HEK293T (cell line): ENCODE data around the gene CBFA2T3.

ENCODE experiments used
- CTCF ChIA-PET: fragments of 350-600 bp; formaldehyde crosslinking; extraction: SDS; loops from one replicate; lab custom pipeline; 2021; ENCODE audit warnings: antibody characterized with exemption, inconsistent platforms; lab: Yijun Ruan, JAX
- POLR2A ChIA-PET: fragments of 350-600 bp; formaldehyde crosslinking; extraction: SDS; loops from one replicate; lab custom pipeline; 2020; ENCODE audit warnings: antibody characterized with exemption, inconsistent platforms; lab: Yijun Ruan, JAX
- DNase-seq: peaks from one replicate; pipeline ENCODE4 v3.0.0; 2012; ENCODE audit warnings: mixed read lengths; ENCODE audit errors: extremely low spot score
- ARNT ChIP-seq: fragments of 450-650 bp; IDR thresholded peaks from 2 replicates; pipeline ENCODE4 v1.6.1; 2017; ENCODE audit warnings: mild to moderate bottlenecking
- BHLHE40 ChIP-seq: fragments of 450-650 bp; IDR thresholded peaks from 2 replicates; pipeline ENCODE4 v1.6.1; 2016; ENCODE audit warnings: mild to moderate bottlenecking, moderate library complexity, borderline replicate concordance
- CTBP1 ChIP-seq: fragments of 450-650 bp; IDR thresholded peaks from 2 replicates; pipeline ENCODE4 v1.6.1; 2016; ENCODE audit warnings: borderline replicate concordance
- ELF4 ChIP-seq: fragments of 450-650 bp; IDR thresholded peaks from 2 replicates; pipeline ENCODE4 v1.6.1; 2017; ENCODE audit warnings: antibody characterized with exemption
- FOXA1 ChIP-seq: fragments of 450-650 bp; IDR thresholded peaks from 2 replicates; pipeline ENCODE4 v1.6.1; 2016; ENCODE audit warnings: mild to moderate bottlenecking
- FOXK2 ChIP-seq: fragments of 450-650 bp; IDR thresholded peaks from 2 replicates; pipeline ENCODE4 v1.6.1; 2016; ENCODE audit warnings: mild to moderate bottlenecking
- FOXM1 ChIP-seq: fragments of 450-650 bp; IDR thresholded peaks from 2 replicates; pipeline ENCODE4 v1.6.1; 2017; ENCODE audit warnings: mild to moderate bottlenecking, borderline replicate concordance
- HDGF ChIP-seq: fragments of 450-650 bp; IDR thresholded peaks from 2 replicates; pipeline ENCODE4 v1.6.1; 2017; ENCODE audit warnings: antibody characterized with exemption, borderline replicate concordance
- L3MBTL2 ChIP-seq: fragments of 450-650 bp; conservative IDR thresholded peaks from 2 replicates; pipeline ENCODE4 v1.6.1; 2016; ENCODE audit warnings: mild to moderate bottlenecking
- LEF1 ChIP-seq: fragments of 450-650 bp; IDR thresholded peaks from 2 replicates; pipeline ENCODE4 v1.6.1; 2017; ENCODE audit warnings: mild to moderate bottlenecking, borderline replicate concordance
- NFRKB ChIP-seq: fragments of 450-650 bp; IDR thresholded peaks from 2 replicates; pipeline ENCODE4 v1.6.1; 2016; ENCODE audit warnings: mild to moderate bottlenecking, moderate library complexity
- SP1 ChIP-seq: fragments of 450-650 bp; IDR thresholded peaks from 2 replicates; pipeline ENCODE4 v1.6.1; 2017
- SUZ12 ChIP-seq: fragments of 450-650 bp; IDR thresholded peaks from 2 replicates; pipeline ENCODE4 v1.6.1; 2016; ENCODE audit warnings: mild to moderate bottlenecking
- TARDBP ChIP-seq: fragments of 450-650 bp; IDR thresholded peaks from 2 replicates; pipeline ENCODE4 v1.6.1; 2016
- ZNF384 ChIP-seq: fragments of 450-650 bp; IDR thresholded peaks from 2 replicates; pipeline ENCODE4 v1.6.1; 2016
- TF ChIP-seq, protein P1 (sequence below): fragments of 450-650 bp; IDR thresholded peaks from 2 replicates; pipeline ENCODE4 v1.6.1; 2016

Gene CBFA2T3

DNA sequence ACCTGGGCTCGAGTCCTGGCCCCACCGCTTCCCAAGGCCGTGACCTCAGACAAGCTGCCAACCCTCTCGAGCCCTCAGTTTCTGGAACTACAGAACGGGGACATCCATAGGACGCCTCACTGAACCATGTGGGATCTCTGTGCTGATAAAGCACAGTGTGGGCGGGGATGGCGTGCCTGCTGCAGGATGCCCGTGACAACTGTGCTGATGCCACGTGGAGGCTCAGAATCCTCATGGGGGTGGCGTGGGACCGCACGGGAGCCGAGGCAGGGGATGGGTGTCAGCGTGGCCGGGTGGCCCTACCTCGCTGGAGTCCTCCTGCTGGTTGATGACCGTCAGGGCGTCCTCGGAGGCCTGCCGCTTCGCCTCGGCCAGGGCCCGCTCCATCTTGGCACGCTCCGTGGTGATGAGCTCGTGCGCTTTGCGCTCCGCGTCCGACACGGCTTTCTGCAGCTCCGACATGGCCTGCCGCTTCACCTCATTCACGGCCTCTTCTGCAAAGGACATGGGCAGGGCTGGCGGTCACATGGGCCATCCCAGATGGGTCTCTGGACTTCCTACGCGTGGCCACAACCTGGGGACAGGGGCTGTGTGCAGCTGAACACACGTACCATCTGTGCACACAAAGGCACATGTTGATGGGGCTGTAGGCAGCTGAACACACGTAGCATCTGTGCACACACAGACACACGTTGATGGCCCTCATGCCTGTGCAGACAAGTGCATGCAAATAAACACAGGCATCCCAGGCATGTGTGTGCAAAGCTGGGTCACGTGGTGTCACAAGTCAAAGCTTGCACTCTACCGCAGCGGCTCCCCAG lies 97.8 kb downstream of the CBFA2T3 start:
- ChIA-PET CTCF (no interaction called here), POLR2A (no interaction called here)
- DNase-seq, result no peak
- TF ChIP-seq L3MBTL2 (no peak), FOXK2 (no peak), TARDBP (no peak), CTBP1 (no peak), FOXA1 (no peak), HDGF (no peak), ZNF384 (no peak), LEF1 (no peak), BHLHE40 (no peak), NFRKB (no peak), ELF4 (no peak), SP1 (no peak), FOXM1 (no peak), ARNT (no peak)
- TF ChIP-seq, protein P1, sequence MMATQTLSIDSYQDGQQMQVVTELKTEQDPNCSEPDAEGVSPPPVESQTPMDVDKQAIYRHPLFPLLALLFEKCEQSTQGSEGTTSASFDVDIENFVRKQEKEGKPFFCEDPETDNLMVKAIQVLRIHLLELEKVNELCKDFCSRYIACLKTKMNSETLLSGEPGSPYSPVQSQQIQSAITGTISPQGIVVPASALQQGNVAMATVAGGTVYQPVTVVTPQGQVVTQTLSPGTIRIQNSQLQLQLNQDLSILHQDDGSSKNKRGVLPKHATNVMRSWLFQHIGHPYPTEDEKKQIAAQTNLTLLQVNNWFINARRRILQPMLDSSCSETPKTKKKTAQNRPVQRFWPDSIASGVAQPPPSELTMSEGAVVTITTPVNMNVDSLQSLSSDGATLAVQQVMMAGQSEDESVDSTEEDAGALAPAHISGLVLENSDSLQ, result no peak

DNA sequence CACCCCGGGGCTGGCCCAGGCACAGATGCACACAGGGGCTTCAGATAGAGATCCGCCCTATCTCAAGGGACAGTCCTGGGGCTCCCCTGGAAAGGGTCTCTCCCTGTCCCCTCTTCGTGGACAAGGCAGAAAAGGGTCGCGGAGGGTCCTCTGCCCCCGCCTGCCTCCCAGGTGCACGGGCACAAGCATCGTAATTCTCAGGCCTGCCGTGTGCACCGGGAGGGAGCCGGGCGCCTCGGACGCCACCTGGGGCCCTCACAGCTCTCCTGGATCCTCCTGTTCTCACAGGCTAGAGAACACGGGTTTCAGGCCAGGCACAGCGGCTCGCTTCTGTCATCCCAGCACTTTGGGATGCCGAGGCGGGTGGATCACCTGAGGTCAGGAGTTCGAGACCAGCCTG lies 98.7 kb downstream of the CBFA2T3 start:
- POLR2A ChIA-PET, result no interaction called here
- no peak for DNase-seq
- TF ChIP-seq ELF4, result no peak
- TF ChIP-seq FOXM1, result no peak
- TF ChIP-seq BHLHE40, result no peak
- TF ChIP-seq L3MBTL2, result no peak
- no peak for TF ChIP-seq SP1
- no peak for TF ChIP-seq ZNF384
- CTCF ChIA-PET, result no interaction called here

DNA sequence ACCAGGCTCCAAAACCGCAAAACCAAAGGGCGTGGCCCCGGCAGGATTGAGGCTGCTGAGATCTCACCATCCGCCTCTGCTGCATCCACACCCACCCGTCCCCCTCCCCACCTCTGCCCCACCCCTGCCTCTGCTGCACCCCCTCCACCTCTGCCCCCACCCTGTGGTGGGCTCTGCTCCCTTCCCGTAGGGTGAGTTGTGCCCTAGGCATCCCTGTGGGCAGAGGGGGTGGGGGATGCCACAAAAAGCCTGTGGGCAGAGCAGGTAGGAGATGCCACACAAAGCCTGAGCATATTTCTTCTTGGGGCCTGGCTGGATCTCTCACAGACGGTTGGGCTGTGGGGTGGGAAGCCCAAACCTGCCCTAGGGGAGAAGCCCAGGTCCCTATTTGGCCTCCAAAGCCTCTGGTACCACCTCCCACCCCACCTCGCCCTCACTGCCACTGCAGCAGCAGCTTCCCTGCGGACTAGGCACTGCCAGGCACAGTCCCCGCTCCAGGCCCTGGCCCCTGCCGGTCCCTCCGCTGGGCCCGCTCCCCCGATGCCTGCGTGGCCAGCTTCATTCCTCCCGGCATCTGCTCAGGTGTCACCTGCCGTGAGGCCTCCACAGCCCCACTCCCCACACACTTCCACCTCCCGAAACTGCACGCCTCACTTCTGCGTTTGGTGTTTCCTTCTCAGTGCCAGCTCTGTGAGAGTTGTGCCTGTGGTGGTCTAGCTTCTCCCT lies 99.3 kb downstream of the CBFA2T3 start:
- no peak for TF ChIP-seq ARNT
- no peak for TF ChIP-seq TARDBP
- TF ChIP-seq HDGF, result no peak
- no peak for TF ChIP-seq CTBP1
- no peak for TF ChIP-seq SUZ12
- no peak for TF ChIP-seq L3MBTL2
- no peak for TF ChIP-seq FOXA1
- no peak for TF ChIP-seq SP1
- TF ChIP-seq LEF1, result no peak
- TF ChIP-seq ELF4, result no peak
- TF ChIP-seq, protein P1, result no peak
- no peak for TF ChIP-seq FOXK2
- no peak for TF ChIP-seq BHLHE40
- TF ChIP-seq NFRKB, result no peak
- no peak for TF ChIP-seq ZNF384
- TF ChIP-seq FOXM1, result no peak
- DNase-seq, result no peak
- CTCF ChIA-PET, result no interaction called here
- POLR2A ChIA-PET, result no interaction called here

DNA sequence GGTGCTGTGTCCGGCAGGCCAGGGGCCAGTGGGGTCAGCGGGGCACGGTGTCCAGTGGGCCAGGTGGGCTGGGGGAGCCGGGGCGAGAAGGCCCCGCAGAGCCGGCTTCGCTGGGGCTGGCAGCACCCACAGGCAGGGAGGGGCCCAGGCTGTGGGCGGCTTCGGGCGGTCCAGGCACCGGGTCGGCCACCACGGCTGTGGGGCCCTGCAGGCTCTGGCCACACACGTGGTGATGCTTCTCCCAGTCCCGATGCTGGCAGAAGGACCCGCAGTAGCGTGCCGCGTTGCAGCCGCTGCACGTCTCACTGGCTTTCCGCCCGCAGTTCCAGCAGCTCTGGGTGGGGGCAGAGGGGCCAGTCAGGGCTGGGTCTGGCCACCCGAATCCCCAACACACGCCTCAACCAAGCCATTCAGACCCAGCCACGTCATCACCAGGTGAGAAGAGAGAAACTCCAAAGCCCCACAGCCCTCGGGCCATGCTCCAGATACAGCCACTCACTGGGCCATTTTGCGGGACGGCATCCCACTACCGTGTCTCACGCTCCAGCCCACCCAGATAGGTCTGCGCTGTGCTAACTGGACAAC lies 100.0 kb downstream of the CBFA2T3 start:
- no peak for DNase-seq
- ChIA-PET CTCF (no interaction called here), POLR2A (no interaction called here)
- no peak for TF ChIP-seq BHLHE40
- no peak for TF ChIP-seq ZNF384
- TF ChIP-seq ARNT, result no peak
- TF ChIP-seq NFRKB, result no peak
- TF ChIP-seq HDGF, result no peak
- no peak for TF ChIP-seq CTBP1
- TF ChIP-seq ELF4, result no peak
- TF ChIP-seq LEF1, result no peak
- TF ChIP-seq SP1, result no peak
- TF ChIP-seq SUZ12, result no peak

DNA sequence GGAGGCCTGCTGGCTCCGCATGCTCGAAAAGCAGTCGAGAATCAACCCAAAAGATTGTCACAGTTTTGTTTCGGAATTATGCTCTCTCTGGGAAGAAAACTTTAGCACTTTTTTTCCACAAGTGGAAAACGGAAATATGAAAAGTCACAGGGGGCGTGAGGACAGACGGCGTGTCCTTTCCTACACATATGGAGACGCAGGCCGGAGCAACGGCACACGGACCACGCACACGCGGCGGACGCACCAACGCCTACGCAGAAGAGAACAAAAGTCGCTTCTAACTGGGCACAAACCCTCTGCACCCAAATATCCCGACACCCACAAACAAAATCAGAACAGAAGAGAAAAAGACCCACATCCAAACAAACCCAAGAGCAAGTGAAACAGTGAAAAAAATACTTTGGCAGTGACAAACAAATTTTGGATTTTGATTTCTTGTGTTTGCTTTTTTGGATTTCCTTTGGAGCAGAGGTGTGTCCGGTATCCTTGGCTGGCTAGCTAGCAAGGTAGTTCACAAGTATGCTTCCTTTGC lies 101.2 kb downstream of the CBFA2T3 start:
- TF ChIP-seq FOXA1, result no peak
- no peak for TF ChIP-seq BHLHE40
- no peak for TF ChIP-seq NFRKB
- TF ChIP-seq HDGF, result no peak
- no peak for TF ChIP-seq SUZ12
- no peak for TF ChIP-seq ZNF384
- TF ChIP-seq, protein P1, result no peak
- no peak for TF ChIP-seq CTBP1
- no peak for TF ChIP-seq L3MBTL2
- TF ChIP-seq SP1, result no peak
- TF ChIP-seq FOXK2, result no peak
- no peak for TF ChIP-seq ARNT
- TF ChIP-seq TARDBP, result no peak
- no peak for TF ChIP-seq ELF4
- TF ChIP-seq FOXM1, result no peak
- no peak for DNase-seq
- ChIA-PET CTCF (no interaction called here), POLR2A (no interaction called here)
